Left hindlimb (tissue), 1 donor: ENCODE results near the gene CDKN2C.
"Not testable (repeated sequence)": the region's sequence is repeated elsewhere in the genome, so short reads cannot be mapped to it uniquely, and the experiment has no call there.

Experiments
- DNase-seq: peaks from one replicate; pipeline ENCODE4 v3.0.0-alpha.2; 2018

Gene CDKN2C

GRCh38 chr1:50981741-50982140 lies 11.7 kb downstream of the CDKN2C start:
- no peak for DNase-seq

GRCh38 chr1:50982611-50983010 lies 12.6 kb downstream of the CDKN2C start:
- no peak for DNase-seq

GRCh38 chr1:50983219-50983802 lies 13.3 kb downstream of the CDKN2C start:
- no peak for DNase-seq

- DNase-seq, result no peak
Measured at GRCh38 chr1:50985094-50985493, 15.0 kb downstream of the CDKN2C start.

DNA sequence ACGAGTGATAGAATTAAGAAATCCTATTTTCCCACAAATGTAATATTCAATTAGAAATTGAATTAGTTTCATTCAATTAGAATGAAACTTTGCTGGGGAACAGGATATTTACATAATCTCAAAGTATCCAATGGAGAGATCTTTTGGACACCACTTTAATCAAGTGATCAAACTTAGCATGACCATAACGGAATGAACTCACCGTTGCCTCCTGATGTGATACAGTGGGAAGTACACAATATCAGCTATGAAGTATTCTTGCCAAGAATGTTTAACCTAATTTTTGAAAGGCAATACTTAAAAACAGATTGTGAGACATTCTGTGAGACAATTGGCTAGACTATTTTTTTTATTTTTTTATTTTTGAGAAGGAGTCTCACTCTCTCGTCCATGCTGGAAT lies 16.6 kb downstream of the CDKN2C start:
- no peak for DNase-seq

GRCh38 chr1:50989694-50990093 lies 19.6 kb downstream of the CDKN2C start:
- no peak for DNase-seq

DNA sequence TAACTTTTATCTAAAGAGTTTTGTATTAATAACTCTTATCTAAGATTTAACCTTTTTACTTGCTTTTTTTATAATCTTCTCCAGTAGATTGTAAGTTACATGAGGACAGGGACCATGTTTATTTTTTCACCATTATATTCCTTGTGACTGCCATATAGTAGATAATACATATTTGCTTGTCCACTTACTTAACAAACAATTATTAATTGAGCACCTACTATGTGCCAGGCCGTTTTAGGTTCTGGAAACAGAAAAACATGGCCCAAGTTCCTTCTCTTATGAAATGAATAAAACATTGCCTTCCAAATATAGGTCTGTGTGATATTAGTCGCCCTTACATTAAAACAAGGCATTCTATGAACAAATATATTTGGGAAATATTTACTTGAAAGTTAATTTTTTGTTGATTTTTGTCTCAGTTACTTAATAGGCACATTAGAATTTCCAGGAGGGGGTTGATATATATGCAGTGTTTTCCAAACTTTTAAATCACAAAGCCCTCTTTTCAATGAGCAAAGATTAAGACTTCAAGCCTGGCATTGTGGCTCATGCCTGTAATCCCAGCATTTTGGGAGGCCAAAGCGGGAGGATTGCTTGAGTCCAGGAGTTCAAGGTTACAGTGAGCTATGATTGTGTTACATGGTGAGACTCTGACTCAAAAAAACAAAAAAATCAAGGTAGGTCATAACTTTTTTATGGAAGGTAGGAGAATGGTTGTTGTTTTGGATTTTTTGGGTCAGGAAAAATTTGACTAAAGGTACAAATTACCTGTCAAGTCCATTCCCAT lies 22.7 kb downstream of the CDKN2C start:
- DNase-seq, result no peak

GRCh38 chr1:50993645-50994044 lies 23.6 kb downstream of the CDKN2C start:
- DNase-seq, result no peak

- DNase-seq, result no peak
Measured at GRCh38 chr1:50994997-50995396, 25.0 kb downstream of the CDKN2C start.

DNA sequence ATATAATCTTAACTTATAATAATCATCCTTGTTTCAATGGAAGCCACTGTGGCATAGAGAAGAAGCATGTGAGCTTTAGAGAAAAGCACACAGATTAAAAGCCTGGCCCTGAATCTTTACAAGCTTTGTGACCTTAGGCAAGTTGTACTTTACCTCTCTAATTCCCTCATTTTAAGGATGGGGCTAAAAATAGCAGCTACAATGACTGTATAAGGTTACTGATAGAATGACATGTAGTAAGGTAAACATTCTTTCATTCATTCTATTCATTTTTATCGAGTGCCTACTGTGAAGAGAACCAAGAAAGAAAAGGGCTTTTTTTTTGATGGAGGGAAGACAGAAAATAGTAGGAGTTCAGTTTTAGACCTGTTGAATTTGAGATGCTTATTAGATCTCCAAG lies 25.6 kb downstream of the CDKN2C start:
- DNase-seq, result no peak

- DNase-seq, result no peak
Measured at GRCh38 chr1:50996083-50996482, 26.0 kb downstream of the CDKN2C start.

DNA sequence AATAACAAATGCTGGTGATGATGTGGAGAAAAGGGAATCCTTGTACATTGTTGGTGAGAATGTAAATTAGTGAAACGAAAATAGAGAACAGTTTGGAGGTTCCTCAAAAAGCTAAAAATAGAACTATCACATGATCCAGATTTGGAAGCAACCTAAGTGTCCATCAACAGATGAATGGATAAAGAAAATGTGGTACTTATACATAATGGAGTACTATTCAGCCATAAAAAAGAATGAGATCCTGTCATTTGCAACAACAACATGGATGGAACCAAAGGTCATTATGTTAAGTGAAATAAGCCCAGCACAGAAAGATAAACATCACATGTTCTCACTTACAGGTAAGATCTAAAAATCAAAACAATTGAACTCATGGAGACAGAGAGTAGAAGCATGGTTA lies 29.3 kb downstream of the CDKN2C start:
- DNase-seq, result not testable (repeated sequence)

DNA sequence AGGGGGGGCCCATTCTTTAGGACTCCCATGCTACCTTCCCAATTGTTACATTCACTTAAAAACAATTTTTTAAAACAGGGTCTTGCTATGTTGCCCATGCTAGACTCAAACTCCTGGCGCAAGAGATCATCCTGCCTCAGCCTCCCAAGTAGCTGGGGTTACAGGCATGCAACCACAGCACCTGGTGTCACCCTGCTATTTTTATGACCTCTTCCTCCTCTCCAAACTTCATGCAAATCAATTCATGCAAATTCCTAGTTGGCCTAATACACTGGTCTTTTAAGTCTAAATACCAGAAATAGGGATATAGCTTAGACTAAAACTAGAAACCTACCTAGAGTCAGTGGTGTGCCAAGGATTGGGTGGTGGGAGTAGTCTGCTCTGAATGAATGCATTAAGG lies 30.1 kb downstream of the CDKN2C start:
- no peak for DNase-seq

GRCh38 chr1:51000651-51001050 lies 30.6 kb downstream of the CDKN2C start:
- DNase-seq, result no peak

- DNase-seq, result no peak
Measured at GRCh38 chr1:51002516-51002915, 32.5 kb downstream of the CDKN2C start.

DNA sequence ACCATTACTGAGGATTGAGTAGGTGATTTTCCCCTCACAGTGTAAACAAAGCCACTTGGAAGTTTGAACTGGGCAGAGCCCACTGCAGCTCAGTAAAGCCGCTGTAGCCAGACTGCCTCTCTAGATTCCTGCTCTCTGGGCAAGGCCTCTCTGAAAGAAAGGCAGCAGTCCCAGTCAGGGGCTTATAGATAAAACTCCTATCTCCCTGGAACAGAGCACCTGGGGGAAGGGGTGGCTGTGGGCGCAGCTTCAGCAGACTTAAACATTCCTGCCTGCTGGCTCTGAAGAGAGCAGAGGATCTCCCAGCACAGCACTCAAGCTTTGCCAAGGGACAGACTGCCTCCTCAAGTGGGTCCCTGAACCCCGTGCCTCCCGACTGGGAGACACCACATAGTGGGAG lies 35.5 kb downstream of the CDKN2C start:
- not testable (repeated sequence) for DNase-seq

GRCh38 chr1:51009381-51009780 lies 39.3 kb downstream of the CDKN2C start:
- no peak for DNase-seq

DNA sequence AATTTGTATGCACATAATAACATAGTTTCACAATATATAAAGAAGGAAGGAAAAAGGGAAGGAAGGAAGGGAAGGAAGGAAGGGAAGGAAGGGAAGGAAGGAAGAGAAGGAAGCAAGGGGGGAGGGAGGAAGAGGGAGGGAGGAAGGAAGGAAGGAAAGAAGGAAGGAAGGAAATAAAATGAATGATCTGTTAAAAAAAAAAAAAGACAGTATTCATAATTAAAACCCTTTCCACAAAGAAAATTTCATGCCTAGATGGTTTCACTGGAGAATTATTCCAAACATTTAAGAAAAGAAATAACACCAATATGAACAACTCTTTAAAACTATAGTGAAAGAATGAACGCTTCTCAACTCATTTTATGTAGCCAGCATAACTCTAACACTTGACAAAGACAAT lies 44.8 kb downstream of the CDKN2C start:
- no peak for DNase-seq

DNA sequence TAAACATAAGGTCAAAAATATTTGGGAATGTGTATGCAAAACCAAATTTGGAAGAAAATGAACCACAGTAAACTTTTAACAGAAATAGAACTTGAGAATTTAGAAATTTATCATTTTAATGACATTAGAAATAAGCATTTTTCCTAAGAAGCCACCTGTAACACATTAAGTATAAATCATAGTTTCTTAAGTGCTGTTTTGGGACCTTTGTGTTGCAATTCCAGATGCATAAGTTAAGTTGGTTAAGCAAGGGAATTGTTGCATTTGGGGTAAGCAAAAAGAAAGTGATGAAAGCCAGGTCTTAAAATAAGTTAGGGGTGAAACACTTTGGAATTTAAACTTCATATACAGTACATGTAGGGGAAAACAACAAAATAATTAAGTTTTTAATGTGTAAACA lies 49.8 kb downstream of the CDKN2C start:
- DNase-seq, result no peak
